ENCODE data around the gene ECSIT. TPM values are rescaled to one million over a fixed set of nuclear protein-coding genes. Genes with fewer than 3 reads are reported as not detected.

Gene ECSIT
- polyA plus RNA-seq, 3 donors = 48.1 to 56.4 (median 50.4) TPM

- no peak overlapping the region for H3K27ac ChIP-seq (ENCODE audit: low read depth, low read length)
- WGBS, 3 donors = 76 to 95% (median 91%) methylated on average over 17 to 18 of the region's 18 CpGs
Measured at GRCh38 chr19:11507370-11508078, 21.4 kb downstream of the ECSIT start.

- H3K27ac ChIP-seq (ENCODE audit: low read depth, low read length) = no peak overlapping the region
- WGBS, 3 donors = 94 to 96% (median 95%) methylated on average over 6 of the region's 6 CpGs
Measured at GRCh38 chr19:11506967-11507366, 22.0 kb downstream of the ECSIT start.

DNA sequence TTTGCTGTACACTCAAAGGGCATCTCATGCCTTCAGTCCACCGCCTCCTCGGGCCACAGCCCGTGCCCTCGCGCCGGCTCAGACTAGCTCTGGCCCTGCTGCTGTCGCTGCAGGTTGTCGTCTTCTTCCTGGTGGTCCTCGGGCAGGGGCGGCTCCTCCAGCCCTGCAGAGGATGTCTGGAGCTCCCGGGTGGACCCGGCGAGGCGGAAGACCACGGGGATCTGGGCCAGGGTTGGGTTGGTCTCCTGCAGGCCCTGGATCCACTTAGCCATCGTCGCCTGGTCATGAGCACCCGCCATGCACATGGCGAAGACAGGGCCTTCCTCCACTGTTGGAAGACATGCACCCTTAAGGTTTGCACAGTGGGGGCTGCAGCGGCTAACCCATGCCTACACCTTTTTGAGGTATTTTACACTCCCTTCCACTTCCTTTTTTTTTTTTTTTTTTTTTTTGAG is 22.8 kb downstream of the ECSIT start:
- no peak overlapping the region for H3K27ac ChIP-seq (ENCODE audit: low read depth, low read length)
- 27% methylated on average over 19 to 20 of the region's 20 CpGs for WGBS, 3 donors

DNA sequence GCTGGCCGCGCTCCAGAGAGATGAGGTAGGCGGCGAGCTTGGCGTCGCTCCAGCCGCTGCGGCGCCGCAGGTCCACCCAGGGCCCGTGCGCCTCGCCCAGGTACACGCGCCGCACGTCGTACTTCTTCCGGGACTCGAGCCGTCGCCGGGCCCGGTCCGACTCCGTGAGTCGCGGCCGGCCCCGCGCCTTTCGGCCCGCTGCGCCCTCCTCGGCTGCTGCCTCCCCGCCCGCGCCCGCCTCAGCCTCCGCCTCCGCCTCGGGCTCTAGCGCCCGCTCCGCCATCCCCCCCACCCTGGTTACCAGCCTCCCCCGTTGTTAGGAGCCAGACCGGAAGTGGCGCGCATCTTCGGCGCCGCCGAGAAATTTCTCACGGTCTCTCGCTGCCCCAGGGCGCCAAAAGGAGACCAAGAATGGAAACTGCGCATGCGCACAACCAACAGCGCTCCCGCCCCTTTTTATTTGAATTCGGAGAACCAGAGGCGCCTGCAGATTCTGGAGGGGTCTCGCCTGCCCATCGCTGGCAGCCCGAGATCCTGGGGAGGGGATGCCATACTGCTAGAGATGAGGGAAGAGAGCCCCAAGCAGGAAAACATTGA is 23.3 kb downstream of the ECSIT start, which contains the start of gene ZNF653:
ZNF653 (minus strand) TSS at position 336 of the 597 bp plus-strand sequence; CDS start at position 283, 53 bp downstream.
- 0 to 1% (median 1%) methylated on average over 43 to 65 of the region's 65 CpGs for WGBS, 3 donors
- H3K27ac ChIP-seq (ENCODE audit: low read depth, low read length) = peak within 1 kb of the TSS; percentile 51

GRCh38 chr19:11505032-11505503 is 23.9 kb downstream of the ECSIT start:
- H3K27ac ChIP-seq (ENCODE audit: low read depth, low read length) = peak overlapping the region; percentile 51
- 0 to 4% (median 1%) methylated on average over 16 to 33 of the region's 33 CpGs for WGBS, 3 donors

- WGBS, 3 donors = 34 to 56% (median 53%) methylated on average over 7 of the region's 7 CpGs
- no peak overlapping the region for H3K27ac ChIP-seq (ENCODE audit: low read depth, low read length)
Measured at GRCh38 chr19:11504502-11505031, 24.4 kb downstream of the ECSIT start.

- no peak overlapping the region for H3K27ac ChIP-seq (ENCODE audit: low read depth, low read length)
- 64 to 86% (median 84%) methylated on average over 7 of the region's 7 CpGs for WGBS, 3 donors
Measured at GRCh38 chr19:11499890-11500420, 29.0 kb downstream of the ECSIT start.

- 93 to 95% (median 93%) methylated on average over 6 of the region's 6 CpGs for WGBS, 3 donors
- no peak overlapping the region for H3K27ac ChIP-seq (ENCODE audit: low read depth, low read length)
Measured at GRCh38 chr19:11499220-11499726, 29.7 kb downstream of the ECSIT start.

- 71 to 74% (median 74%) methylated on average over 17 of the region's 17 CpGs for WGBS, 3 donors
Measured at GRCh38 chr19:11496391-11497163, 32.4 kb downstream of the ECSIT start.

DNA sequence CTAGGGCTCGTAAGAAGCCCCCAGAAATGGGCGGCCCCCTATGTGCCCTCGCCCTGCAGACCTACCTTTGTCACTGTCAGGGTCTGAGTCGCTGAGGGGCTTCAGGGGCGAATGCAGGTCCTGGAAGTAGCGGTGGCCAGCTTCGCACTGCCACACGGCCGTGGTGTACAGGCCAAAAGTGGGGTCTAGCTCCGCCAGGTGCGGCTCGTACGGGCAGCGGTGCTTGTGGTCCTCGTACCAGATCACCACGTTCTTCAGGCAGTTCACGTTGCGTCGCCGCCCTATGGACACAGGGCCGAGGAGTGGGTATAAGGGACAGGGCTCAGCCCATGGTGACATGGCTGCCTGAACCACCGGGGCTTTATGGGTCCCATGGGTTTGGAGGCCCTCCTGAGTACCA is 33.0 kb downstream of the ECSIT start:
- H3K27ac ChIP-seq (ENCODE audit: low read depth, low read length) = no peak overlapping the region
- WGBS, 3 donors = 94 to 96% (median 96%) methylated on average over 22 of the region's 22 CpGs

More at GRCh38 chr19:11496391-11497163, 32.4 kb downstream of the ECSIT start:
- H3K27ac ChIP-seq (ENCODE audit: low read depth, low read length) = no peak overlapping the region

DNA sequence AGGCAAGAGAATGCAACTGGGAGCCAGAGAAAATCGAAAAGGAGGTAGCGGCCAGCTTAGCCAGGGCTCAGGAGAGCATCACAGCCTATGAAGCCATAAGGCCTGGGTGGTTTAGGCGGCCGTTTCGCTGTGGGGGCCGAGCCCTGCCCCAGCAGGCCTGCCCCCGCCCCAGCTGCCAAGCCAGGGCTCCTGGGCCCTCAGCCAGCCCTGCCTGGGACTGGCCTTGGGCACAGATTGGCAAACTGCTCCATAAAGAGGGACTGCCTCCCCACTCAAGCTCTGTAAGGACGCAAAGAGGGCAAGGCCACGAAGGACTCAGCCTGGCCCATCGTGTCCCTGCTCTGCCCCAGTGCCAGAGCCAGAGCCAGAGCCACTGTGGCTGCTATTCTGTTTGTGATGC is 33.5 kb downstream of the ECSIT start:
- H3K27ac ChIP-seq (ENCODE audit: low read depth, low read length) = no peak overlapping the region
- 75 to 93% (median 90%) methylated on average over 6 to 10 of the region's 10 CpGs for WGBS, 3 donors

DNA sequence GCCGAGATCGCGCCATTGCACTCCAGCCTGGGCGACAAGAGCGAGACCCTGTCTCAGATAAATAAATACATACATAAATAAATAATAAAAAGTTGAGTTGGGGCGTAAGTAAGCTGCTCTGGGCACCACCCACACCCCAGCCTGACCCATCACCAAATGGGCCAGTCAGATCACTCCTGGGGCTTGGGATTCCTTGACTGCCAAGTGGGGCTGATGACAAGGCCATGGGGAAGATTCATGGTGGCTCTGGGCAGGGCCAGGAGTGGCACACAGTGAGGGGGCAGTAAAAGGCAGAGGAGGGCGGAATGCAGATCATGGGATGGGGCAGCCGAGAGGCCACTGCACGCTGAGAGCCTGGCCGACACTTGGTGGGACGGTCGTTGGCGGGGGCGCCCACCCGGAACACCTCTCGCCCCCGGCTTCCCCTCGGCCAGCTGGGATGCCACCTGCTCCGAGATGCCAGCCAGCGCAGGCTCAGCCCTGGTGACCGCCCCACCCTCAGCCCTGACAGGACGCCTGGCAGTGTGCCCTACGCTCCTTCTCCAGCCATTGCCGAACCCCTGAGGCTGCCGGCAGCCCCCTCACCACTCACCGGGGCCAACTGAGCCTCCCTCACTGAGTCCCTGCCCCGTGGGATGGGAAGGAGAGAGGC is 34.2 kb downstream of the ECSIT start:
- no peak overlapping the region for H3K27ac ChIP-seq (ENCODE audit: low read depth, low read length)
- WGBS, 3 donors = 92 to 96% (median 94%) methylated on average over 27 of the region's 27 CpGs

GRCh38 chr19:11489378-11489777 is 39.6 kb downstream of the ECSIT start:
- no peak overlapping the region for H3K27ac ChIP-seq (ENCODE audit: low read depth, low read length)
- WGBS, 3 donors = 94 to 97% (median 95%) methylated on average over 7 of the region's 7 CpGs

- 93 to 94% (median 94%) methylated on average over 44 to 45 of the region's 45 CpGs for WGBS, 3 donors
- no peak overlapping the region for H3K27ac ChIP-seq (ENCODE audit: low read depth, low read length)
Measured at GRCh38 chr19:11486661-11487503, 42.1 kb downstream of the ECSIT start.

DNA sequence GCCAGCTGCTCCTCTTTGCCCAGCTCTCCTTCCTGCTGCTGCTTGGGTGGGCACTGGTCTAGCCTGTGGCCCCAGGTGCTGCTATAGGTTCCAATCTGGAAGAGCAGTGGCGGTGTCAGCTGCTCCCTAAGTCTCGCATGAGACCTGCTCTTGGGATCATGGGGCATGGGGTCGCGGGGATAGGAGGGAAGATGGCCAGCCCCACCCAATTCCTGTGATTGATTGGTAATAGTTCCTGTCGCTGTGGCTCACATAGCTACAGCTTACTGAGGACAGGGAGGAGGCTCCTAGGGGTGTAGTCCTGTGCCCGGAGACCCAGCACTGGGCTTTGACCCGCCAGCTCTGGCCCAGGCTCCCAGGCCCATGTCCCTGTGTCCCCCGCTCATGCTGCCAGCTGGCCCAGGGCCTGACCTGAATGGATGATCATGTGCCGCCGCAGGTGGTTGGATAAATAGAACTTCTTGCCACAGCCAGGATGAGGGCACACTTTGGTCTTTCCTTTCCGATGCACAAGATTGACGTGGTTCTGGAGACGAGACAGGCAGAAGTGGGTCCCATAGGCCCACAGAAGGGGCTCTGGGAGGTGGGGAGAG is 43.6 kb downstream of the ECSIT start:
- 92 to 95% (median 95%) methylated on average over 13 of the region's 13 CpGs for WGBS, 3 donors
- H3K27ac ChIP-seq (ENCODE audit: low read depth, low read length) = no peak overlapping the region

- no peak overlapping the region for H3K27ac ChIP-seq (ENCODE audit: low read depth, low read length)
- 81 to 87% (median 81%) methylated on average over 47 to 57 of the region's 57 CpGs for whole genome bisulfite sequencing, 3 donors
Measured at GRCh38 chr19:11483366-11484111, 45.4 kb downstream of the ECSIT start.
